Measurements from ENCODE around the gene NFKBIL1. TPM values are rescaled to one million over a fixed set of nuclear protein-coding genes. Genes with fewer than 3 reads are reported as not detected.
A peak's percentile ranks its signal among the peaks of the same experiment; 100 is the strongest.

The NFKBIL1 gene
- total and polyA plus RNA-seq, 10 of the 15 experiments (the other 5 are each of a cell fraction or from before 2014, with no cell fraction given): 0.19 to 15.1 (median 7.0) TPM

DNA sequence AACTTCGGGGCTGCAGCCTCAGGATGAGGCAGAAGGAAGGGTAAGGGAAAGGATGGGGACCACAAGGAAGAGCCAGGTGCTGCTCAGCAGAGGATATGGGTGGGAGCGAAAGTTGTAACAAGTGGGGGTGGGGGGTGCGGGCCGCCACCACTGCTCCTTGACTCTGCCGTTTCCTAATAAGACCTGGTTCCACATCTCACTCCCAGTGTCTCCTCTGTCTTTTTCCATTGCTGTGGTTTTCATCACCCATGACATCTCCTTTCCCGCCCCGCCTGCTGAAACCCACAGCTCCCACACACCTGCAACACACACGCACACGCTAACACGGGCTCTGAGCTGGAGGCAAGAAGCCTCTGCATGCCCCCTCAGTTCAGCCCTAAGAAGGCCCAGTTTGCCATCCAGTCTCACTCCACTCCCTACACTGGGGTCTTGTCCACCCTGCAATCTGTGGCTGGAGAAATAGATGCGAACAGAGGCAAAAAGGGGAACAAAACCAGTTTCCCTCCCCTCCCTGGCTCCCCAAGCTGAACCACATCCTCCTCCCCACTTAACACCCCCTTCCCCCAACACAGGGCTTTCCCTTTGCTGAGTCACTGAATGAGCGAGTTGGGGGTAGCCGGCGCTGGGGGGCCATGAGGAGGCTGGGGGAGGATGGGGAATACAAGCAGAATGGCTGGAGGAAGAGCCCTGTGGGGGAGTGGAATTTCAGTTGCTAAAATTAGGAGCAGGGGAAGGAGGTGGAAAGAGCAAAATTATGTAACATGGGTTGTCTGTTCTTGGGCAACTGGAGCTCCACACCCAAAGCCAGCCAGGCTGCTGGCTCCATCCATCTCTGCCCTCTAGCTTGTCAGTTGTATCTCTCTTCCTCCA is 11.5 kb downstream of the NFKBIL1 start (continued):
- TF ChIP-seq, protein P1, sequence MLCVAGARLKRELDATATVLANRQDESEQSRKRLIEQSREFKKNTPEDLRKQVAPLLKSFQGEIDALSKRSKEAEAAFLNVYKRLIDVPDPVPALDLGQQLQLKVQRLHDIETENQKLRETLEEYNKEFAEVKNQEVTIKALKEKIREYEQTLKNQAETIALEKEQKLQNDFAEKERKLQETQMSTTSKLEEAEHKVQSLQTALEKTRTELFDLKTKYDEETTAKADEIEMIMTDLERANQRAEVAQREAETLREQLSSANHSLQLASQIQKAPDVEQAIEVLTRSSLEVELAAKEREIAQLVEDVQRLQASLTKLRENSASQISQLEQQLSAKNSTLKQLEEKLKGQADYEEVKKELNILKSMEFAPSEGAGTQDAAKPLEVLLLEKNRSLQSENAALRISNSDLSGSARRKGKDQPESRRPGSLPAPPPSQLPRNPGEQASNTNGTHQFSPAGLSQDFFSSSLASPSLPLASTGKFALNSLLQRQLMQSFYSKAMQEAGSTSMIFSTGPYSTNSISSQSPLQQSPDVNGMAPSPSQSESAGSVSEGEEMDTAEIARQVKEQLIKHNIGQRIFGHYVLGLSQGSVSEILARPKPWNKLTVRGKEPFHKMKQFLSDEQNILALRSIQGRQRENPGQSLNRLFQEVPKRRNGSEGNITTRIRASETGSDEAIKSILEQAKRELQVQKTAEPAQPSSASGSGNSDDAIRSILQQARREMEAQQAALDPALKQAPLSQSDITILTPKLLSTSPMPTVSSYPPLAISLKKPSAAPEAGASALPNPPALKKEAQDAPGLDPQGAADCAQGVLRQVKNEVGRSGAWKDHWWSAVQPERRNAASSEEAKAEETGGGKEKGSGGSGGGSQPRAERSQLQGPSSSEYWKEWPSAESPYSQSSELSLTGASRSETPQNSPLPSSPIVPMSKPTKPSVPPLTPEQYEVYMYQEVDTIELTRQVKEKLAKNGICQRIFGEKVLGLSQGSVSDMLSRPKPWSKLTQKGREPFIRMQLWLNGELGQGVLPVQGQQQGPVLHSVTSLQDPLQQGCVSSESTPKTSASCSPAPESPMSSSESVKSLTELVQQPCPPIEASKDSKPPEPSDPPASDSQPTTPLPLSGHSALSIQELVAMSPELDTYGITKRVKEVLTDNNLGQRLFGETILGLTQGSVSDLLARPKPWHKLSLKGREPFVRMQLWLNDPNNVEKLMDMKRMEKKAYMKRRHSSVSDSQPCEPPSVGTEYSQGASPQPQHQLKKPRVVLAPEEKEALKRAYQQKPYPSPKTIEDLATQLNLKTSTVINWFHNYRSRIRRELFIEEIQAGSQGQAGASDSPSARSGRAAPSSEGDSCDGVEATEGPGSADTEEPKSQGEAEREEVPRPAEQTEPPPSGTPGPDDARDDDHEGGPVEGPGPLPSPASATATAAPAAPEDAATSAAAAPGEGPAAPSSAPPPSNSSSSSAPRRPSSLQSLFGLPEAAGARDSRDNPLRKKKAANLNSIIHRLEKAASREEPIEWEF (IDR thresholded peaks at IDR 0.05; ENCODE audit: insufficient replicate concordance, low read depth, low read length): peak; percentile 26
- TF ChIP-seq, protein P2, sequence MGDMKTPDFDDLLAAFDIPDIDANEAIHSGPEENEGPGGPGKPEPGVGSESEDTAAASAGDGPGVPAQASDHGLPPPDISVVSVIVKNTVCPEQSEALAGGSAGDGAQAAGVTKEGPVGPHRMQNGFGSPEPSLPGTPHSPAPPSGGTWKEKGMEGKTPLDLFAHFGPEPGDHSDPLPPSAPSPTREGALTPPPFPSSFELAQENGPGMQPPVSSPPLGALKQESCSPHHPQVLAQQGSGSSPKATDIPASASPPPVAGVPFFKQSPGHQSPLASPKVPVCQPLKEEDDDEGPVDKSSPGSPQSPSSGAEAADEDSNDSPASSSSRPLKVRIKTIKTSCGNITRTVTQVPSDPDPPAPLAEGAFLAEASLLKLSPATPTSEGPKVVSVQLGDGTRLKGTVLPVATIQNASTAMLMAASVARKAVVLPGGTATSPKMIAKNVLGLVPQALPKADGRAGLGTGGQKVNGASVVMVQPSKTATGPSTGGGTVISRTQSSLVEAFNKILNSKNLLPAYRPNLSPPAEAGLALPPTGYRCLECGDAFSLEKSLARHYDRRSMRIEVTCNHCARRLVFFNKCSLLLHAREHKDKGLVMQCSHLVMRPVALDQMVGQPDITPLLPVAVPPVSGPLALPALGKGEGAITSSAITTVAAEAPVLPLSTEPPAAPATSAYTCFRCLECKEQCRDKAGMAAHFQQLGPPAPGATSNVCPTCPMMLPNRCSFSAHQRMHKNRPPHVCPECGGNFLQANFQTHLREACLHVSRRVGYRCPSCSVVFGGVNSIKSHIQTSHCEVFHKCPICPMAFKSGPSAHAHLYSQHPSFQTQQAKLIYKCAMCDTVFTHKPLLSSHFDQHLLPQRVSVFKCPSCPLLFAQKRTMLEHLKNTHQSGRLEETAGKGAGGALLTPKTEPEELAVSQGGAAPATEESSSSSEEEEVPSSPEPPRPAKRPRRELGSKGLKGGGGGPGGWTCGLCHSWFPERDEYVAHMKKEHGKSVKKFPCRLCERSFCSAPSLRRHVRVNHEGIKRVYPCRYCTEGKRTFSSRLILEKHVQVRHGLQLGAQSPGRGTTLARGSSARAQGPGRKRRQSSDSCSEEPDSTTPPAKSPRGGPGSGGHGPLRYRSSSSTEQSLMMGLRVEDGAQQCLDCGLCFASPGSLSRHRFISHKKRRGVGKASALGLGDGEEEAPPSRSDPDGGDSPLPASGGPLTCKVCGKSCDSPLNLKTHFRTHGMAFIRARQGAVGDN (IDR thresholded peaks at IDR 0.05): peak; percentile 21; the same call in 1 of the 2 replicates
- TF ChIP-seq MTA2 (IDR thresholded peaks at IDR 0.05; ENCODE audit: low read depth) (peak; percentile 92), HDGF (IDR thresholded peaks at IDR 0.05) (peak; percentile 97), ZNF207 (IDR thresholded peaks at IDR 0.05; ENCODE audit: borderline replicate concordance) (0 out of 2 replicates have a peak, but pooled peaks have one; percentile 71), ZNF217 (IDR thresholded peaks at IDR 0.05) (no peak; the same call in 1 of the 2 replicates), RB1 (IDR thresholded peaks at IDR 0.05; ENCODE audit: borderline replicate concordance) (peak; percentile 72; the same call in 1 of the 2 replicates), FOS (IDR thresholded peaks at IDR 0.05; ENCODE audit: borderline replicate concordance, extremely low read depth, insufficient read length) (no peak)
- TF ChIP-seq, protein P3, sequence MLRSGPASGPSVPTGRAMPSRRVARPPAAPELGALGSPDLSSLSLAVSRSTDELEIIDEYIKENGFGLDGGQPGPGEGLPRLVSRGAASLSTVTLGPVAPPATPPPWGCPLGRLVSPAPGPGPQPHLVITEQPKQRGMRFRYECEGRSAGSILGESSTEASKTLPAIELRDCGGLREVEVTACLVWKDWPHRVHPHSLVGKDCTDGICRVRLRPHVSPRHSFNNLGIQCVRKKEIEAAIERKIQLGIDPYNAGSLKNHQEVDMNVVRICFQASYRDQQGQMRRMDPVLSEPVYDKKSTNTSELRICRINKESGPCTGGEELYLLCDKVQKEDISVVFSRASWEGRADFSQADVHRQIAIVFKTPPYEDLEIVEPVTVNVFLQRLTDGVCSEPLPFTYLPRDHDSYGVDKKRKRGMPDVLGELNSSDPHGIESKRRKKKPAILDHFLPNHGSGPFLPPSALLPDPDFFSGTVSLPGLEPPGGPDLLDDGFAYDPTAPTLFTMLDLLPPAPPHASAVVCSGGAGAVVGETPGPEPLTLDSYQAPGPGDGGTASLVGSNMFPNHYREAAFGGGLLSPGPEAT (IDR thresholded peaks at IDR 0.05; ENCODE audit: low read depth): peak; percentile 97
- TF ChIP-seq, protein P4, sequence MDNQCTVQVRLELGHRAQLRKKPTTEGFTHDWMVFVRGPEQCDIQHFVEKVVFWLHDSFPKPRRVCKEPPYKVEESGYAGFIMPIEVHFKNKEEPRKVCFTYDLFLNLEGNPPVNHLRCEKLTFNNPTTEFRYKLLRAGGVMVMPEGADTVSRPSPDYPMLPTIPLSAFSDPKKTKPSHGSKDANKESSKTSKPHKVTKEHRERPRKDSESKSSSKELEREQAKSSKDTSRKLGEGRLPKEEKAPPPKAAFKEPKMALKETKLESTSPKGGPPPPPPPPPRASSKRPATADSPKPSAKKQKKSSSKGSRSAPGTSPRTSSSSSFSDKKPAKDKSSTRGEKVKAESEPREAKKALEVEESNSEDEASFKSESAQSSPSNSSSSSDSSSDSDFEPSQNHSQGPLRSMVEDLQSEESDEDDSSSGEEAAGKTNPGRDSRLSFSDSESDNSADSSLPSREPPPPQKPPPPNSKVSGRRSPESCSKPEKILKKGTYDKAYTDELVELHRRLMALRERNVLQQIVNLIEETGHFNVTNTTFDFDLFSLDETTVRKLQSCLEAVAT (IDR thresholded peaks at IDR 0.05): peak; percentile 89
- TF ChIP-seq, protein P5, sequence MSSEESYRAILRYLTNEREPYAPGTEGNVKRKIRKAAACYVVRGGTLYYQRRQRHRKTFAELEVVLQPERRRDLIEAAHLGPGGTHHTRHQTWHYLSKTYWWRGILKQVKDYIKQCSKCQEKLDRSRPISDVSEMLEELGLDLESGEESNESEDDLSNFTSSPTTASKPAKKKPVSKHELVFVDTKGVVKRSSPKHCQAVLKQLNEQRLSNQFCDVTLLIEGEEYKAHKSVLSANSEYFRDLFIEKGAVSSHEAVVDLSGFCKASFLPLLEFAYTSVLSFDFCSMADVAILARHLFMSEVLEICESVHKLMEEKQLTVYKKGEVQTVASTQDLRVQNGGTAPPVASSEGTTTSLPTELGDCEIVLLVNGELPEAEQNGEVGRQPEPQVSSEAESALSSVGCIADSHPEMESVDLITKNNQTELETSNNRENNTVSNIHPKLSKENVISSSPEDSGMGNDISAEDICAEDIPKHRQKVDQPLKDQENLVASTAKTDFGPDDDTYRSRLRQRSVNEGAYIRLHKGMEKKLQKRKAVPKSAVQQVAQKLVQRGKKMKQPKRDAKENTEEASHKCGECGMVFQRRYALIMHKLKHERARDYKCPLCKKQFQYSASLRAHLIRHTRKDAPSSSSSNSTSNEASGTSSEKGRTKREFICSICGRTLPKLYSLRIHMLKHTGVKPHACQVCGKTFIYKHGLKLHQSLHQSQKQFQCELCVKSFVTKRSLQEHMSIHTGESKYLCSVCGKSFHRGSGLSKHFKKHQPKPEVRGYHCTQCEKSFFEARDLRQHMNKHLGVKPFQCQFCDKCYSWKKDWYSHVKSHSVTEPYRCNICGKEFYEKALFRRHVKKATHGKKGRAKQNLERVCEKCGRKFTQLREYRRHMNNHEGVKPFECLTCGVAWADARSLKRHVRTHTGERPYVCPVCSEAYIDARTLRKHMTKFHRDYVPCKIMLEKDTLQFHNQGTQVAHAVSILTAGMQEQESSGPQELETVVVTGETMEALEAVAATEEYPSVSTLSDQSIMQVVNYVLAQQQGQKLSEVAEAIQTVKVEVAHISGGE (CRISPR knock-in tag; IDR thresholded peaks at IDR 0.05): no peak
